Activated CD4-positive, alpha-beta T cell treated with anti-CD3 and anti-CD28 coated beads, Interleukin-2, amount 50 U/mL, for 16 hours (primary cell): Measurements from ENCODE around the gene LONP1.
"Not testable (repeated sequence)": the region's sequence is repeated elsewhere in the genome, so short reads cannot be mapped to it uniquely, and the experiment has no call there.

Experiments used
- DNase-seq: peaks from one replicate; pipeline ENCODE4 v3.0.0-alpha.2; 2020

The LONP1 gene

GRCh38 chr19:5719961-5720790, at the start of gene LONP1, which contains the start of gene CATSPERD:
Gene LONP1 (minus strand): TSS chr19:5720146. CDS start chr19:5720132, 14 bp downstream.
Gene CATSPERD (plus strand): TSS chr19:5720637. CDS start chr19:5720738, 101 bp downstream.
- DNase-seq = peak; percentile 99

- no peak for DNase-seq
These were observed 48.0 kb upstream of the LONP1 start for GRCh38 chr19:5767949-5768348.

DNA sequence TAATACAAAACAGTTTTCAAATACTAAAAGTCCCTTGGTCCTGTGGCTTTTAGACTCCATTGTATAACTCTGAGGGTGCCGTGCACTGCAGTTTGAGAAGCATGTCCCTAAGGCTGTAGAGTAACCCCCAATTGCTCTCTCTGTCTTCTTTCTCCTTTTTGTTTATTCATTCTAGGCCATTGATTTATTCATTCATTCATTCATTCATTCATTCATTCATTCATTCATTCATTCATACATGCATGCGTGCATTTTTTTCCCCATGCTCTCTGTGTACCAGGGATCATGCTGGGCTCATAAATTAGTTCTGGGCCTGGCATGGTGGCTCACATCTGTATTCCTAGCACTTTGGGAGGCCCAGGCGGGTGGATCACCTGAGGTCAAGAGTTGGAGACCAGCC, 45.3 kb upstream of the LONP1 start:
- no peak for DNase-seq

- no peak for DNase-seq
These were observed 42.8 kb upstream of the LONP1 start for GRCh38 chr19:5762608-5763217.

DNA sequence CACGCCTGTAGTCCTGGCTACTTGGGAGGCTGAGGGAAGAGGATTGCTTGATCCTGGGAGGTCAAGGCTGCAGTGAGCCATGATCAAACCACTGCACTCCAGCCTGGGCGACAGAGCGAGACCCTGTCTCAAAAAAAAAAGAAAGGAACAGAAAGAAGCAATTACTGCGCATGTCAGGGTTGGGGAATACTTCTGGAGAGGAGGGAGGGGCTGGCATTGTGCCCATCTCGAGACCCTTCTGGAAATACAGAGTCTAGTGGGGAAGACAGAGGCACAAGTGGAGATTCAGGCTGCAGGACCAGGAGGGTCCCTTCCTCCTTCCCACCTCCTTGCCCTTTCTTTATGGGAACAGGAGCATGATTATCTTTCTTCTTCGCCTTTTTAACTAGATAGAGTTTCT, 33.8 kb upstream of the LONP1 start:
- DNase-seq = no peak

GRCh38 chr19:5751709-5752108, 31.8 kb upstream of the LONP1 start:
- no peak for DNase-seq

GRCh38 chr19:5749505-5749904, 29.6 kb upstream of the LONP1 start:
- DNase-seq = no peak

- not testable (repeated sequence) for DNase-seq
These were observed 29.0 kb upstream of the LONP1 start for GRCh38 chr19:5748920-5749319.

- not testable (repeated sequence) for DNase-seq
These were observed 25.1 kb upstream of the LONP1 start for GRCh38 chr19:5744999-5745398.

DNA sequence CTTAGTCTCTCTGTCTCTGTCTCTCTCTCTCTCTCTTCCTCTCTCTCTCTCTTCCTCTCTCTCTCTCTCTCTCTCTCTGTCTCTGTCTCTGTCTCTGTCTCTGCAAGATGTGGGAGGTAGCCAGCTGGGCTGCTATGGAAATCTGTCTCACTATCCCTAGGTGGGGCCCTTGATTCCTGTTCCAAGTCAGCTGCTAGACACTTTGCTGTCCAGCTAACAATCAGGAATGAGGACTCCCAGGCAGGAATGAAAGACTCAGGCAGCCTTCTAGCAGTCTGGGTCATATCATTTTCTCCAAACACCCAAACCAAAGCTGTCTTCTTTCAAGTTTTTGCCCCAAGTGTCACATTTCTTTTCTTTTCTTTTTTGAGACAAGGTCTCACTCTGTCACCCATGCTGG, 23.7 kb upstream of the LONP1 start:
- DNase-seq = no peak

DNA sequence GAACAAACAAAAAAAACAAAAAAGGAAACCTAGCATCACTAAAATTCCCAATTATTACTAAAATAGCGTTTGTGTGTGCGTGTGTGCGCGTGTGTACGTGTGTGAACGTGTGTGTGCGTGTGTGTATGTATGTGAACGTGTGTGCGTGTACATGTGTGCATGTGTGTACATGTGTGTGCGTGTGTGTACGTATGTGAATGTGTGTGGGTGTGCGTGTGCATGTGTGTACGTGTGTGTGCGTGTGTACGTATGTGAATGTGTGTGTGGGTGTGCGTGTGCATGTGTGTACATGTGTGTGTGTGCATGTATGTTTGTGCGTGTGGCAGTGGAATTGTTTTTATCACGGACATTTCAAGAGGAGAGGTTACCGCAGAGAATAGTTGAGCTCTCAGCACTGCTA, 22.1 kb upstream of the LONP1 start:
- DNase-seq = no peak

GRCh38 chr19:5738423-5738822, 18.5 kb upstream of the LONP1 start:
- no peak for DNase-seq

DNA sequence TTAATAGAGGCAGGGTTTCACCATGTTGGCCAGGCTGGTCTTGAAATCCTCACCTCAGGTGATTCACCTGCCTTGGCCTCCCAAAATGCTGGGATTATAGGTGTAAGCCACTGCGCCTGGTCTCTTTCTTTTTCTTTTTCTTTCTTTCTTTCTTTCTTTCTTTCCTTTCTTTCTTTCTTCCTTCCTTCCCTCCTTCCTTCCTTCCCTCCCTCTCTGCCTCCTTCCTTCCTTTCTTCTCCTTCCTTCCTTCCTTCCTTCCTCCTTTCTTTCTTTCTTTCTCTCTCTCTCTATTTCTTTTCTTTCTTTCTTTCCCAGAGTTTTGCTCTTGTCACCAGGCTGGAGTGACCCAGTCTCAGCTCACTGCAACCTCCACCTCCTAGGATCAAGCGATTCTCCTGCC, 13.2 kb upstream of the LONP1 start:
- not testable (repeated sequence) for DNase-seq

GRCh38 chr19:5727453-5728050, 7.6 kb upstream of the LONP1 start:
- DNase-seq = no peak

DNA sequence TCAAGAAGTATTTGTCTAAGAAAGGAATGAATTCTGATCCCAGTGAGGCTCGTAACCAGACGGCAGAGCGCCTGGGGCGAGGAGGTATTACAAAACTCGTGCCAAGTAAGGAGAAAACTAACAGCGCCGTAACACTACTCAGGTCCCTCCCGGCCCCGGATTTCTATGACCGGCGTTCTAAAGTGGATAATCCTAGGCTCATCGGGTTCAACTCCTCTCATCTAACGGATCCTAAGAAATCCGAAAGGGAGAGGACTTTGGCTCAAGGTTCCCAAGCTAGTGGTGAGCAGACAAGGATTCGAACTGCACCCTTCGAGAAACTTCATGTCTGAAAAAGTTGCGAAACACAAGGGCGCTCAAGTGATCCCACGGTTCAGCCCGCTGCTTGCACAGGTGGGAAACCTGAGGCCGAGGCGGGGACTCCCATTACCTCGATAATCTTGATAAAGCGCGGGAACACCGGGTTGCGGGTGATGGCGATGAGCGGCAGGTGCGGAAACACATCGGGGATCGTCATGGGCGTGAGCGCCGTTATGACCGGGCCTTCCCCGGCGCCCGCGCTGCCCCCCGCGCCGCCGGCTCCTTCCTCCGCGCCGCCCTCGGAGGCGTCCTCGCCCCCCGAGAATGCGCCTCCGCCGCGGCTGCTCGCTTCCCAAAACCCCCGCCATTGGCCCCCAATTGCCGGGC, 529 bp downstream of the LONP1 start:
- DNase-seq = peak; percentile 37

DNA sequence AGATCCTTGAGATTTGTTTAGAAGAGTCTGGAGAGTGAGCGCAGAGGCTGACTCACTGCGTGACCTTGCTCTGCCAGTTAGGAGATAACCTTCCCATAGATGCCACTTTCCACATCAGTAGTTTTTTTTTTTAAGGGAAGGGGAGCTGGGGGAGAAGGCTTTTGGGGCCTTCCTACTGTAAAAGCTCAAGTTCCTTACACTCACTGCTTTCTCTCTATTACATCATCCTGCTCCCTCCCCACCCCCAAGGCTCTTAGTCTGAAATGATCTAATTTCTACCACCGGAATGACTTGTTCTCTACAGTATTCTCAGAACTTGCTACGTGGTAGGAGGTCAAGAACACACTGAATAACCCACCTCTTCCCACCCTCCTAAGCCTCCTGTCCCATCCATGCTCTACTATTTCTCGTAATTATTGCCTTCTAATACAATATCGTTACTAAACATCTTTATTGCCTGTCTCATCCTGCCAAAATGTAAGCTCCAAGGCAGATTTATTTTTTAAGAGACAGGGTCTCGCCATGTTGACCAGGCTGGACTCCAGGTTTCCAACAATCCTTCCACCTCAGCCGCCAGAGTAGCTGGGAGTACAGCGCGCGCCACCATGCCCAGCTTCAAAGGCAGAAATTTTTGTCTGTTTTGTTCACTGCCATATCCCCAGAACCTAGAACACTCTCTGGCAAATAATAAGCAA, 1.2 kb downstream of the LONP1 start:
- DNase-seq = peak; percentile 90

- DNase-seq = peak; percentile 30
These were observed 1.8 kb downstream of the LONP1 start for GRCh38 chr19:5718037-5718578.

DNA sequence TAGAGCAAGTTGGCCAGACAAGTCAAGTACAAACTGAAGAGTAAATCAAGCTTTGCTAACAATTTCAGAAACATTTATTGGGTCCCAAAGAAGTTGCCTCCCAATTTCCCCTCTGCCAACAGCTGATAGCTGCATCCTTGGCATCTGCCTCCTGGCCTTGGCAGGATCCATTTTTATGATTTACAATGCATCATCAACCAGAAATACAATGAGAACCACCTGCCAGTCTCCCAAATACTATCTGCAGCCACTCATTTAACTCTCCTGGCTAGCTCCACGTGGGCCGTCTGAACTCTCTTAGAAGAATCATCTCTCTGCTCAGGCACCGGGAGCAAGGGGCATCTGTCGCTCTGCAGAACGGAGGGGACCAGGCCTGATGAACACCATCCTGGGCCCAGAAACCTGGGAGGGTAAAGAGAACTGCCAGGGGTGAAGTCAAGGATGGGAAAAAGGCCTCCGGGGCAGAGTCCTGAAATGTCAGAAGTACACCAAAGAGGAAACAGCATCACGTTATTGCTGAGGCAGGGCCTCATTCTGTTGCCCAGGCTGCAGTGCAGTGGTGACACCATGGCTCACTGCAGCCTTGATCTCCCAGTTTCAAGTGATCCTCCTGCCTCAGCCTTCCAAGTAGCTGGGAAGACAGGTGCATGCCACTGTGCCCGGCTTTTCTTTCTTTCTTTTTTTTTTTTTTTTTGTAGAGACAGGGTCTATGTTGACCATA, 2.6 kb downstream of the LONP1 start:
- no peak for DNase-seq

DNA sequence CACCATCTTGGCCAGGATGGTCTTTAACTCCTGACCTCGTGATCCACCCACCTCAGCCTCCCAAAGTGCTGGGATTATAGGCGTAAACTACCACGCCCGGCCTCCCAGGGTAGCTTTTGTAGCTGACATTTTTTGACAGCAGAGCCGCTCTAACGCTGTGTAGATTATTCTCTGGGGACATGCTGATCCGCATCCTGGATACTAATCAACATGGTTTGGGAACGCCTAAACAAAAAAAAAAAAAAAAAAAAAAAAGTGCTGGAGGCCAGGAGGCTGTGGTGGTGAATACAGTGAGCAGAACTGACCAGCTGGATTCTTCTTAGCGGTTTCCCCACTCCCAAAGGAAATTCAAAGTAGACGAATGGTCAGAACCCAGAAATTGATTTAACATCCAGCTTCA, 5.1 kb downstream of the LONP1 start:
- no peak for DNase-seq

DNA sequence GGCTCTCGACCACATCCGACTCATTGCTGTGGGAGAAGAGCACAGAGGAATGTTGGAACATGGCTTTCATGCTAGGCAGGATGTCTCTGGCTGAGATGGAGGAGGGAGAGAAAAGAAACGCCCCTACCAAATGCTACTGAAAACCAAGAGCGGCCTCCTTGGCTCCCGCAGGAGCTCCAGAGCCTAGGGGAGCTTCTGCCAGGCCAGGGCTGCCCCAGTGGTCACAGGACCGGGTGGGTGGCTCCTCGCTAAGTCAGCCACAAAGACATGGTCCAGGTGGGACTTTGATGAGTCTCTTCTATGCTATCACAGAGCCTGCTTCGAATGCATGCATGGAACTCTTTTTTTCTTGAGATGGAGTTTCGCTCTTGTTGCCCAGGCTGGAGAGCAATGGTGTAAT, 6.7 kb downstream of the LONP1 start:
- no peak for DNase-seq

GRCh38 chr19:5711713-5712161, 8.2 kb downstream of the LONP1 start:
- DNase-seq = no peak

DNA sequence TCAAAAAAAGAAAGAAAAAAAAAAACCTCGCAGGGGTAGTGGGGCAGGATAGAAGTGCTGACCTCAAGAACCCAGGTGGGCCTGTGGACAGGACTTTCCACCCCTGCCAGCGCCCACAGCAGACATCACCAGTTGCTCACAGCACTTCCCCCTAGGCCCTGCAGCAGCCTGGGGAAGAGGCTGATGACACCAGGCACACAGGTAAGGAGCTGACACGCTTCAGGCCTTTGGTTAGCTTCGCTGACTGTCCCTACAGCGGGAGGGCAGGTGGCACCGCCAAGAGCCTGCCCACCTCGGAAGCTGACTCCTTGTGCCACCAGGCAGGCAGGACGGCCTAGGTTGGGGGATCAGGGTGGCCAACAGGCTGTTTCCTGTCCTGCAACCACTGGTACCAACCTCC, 8.9 kb downstream of the LONP1 start:
- no peak for DNase-seq
